Neural progenitor cell (in vitro differentiated cells): ENCODE results near the gene NRF1.

Experiments
- CTCF ChIP-seq: fragments of 200-600 bp; sonication (generic); IDR thresholded peaks from 2 replicates; pipeline ENCODE4 v1.5.1; 2017; ENCODE audit warnings: antibody characterized with exemption, mild to moderate bottlenecking
- EZH2 ChIP-seq: fragments of 200-600 bp; sonication (generic); IDR thresholded peaks from 2 replicates; pipeline ENCODE4 v1.6.1; 2017; ENCODE audit warnings: antibody characterized with exemption, mild to moderate bottlenecking, moderate library complexity
- EZH2phosphoT487 ChIP-seq: fragments of 200-600 bp; sonication (generic); IDR thresholded peaks from 2 replicates; pipeline ENCODE4 v1.6.1; 2017; ENCODE audit warnings: antibody characterized with exemption

GRCh38 chr7:129777993-129778769 lies 166.7 kb downstream of the NRF1 start:
- TF ChIP-seq CTCF (no peak), EZH2phosphoT487 (no peak), EZH2 (no peak)
